Measurements from ENCODE around the gene CNTNAP2. TPM values are rescaled to one million over a fixed set of nuclear protein-coding genes. Genes with fewer than 3 reads are reported as not detected.

The CNTNAP2 gene
- total RNA-seq, 1 experiment from 2014 or later = 0.03 TPM

DNA sequence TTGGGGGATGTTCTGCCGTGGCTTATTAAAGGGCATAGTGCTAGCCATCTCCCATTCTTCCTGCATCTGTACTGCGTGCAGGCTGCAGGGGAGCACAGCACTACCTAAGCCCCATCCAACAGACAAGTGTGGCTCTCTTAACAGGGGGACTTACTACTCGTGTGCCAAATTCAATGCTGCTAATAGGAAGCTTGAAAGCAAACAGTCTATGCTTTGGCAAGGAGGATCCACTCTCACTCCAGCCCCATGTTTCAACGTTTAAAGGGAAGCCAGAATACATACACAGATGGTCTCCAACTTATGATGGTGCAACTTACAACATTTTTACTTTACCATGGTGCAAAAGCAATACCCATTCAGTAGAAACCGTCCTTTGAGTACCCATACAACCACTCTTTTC lies 2245.9 kb downstream of the CNTNAP2 start:
- CTCF ChIA-PET = no interaction called here
- BruUV-seq (replicated peaks) = no TSS peak
- in situ Hi-C loops (cut with HindIII; ENCODE audit: low pct_unique_long_range_greater_than_20kb, low sequenced_read_pairs) (no loop called here), intact Hi-C loops (cut with micrococcal nuclease; ENCODE audit: unreplicated experiment) (no loop called here)
- DNase-seq (ENCODE audit: low read depth, low spot score) (no peak), ATAC-seq (no peak)
- no peaks in the 10 kb centered on the region; the same call in 1 of the 2 replicates for H3K27me3 ChIP-seq (ENCODE audit: control insufficient read depth, insufficient read depth, low read length)
- no peaks in the 10 kb centered on the region for H3K9me3 ChIP-seq (ENCODE audit: control insufficient read depth, insufficient read depth, low read depth, low read length)
- TF ChIP-seq SIN3A (IDR thresholded peaks at IDR 0.05; ENCODE audit: borderline replicate concordance, insufficient read depth, low read depth, low read length) = no peak
- TF ChIP-seq TCF7L2 (IDR thresholded peaks at IDR 0.05; ENCODE audit: low read depth, low read length) = no peak
- TF ChIP-seq, protein P1, sequence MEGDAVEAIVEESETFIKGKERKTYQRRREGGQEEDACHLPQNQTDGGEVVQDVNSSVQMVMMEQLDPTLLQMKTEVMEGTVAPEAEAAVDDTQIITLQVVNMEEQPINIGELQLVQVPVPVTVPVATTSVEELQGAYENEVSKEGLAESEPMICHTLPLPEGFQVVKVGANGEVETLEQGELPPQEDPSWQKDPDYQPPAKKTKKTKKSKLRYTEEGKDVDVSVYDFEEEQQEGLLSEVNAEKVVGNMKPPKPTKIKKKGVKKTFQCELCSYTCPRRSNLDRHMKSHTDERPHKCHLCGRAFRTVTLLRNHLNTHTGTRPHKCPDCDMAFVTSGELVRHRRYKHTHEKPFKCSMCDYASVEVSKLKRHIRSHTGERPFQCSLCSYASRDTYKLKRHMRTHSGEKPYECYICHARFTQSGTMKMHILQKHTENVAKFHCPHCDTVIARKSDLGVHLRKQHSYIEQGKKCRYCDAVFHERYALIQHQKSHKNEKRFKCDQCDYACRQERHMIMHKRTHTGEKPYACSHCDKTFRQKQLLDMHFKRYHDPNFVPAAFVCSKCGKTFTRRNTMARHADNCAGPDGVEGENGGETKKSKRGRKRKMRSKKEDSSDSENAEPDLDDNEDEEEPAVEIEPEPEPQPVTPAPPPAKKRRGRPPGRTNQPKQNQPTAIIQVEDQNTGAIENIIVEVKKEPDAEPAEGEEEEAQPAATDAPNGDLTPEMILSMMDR (IDR thresholded peaks at IDR 0.05) = no peak
- no peak for TF ChIP-seq POLR2AphosphoS5 (IDR thresholded peaks at IDR 0.05; ENCODE audit: low read depth, low read length)
- TF ChIP-seq, protein P2, sequence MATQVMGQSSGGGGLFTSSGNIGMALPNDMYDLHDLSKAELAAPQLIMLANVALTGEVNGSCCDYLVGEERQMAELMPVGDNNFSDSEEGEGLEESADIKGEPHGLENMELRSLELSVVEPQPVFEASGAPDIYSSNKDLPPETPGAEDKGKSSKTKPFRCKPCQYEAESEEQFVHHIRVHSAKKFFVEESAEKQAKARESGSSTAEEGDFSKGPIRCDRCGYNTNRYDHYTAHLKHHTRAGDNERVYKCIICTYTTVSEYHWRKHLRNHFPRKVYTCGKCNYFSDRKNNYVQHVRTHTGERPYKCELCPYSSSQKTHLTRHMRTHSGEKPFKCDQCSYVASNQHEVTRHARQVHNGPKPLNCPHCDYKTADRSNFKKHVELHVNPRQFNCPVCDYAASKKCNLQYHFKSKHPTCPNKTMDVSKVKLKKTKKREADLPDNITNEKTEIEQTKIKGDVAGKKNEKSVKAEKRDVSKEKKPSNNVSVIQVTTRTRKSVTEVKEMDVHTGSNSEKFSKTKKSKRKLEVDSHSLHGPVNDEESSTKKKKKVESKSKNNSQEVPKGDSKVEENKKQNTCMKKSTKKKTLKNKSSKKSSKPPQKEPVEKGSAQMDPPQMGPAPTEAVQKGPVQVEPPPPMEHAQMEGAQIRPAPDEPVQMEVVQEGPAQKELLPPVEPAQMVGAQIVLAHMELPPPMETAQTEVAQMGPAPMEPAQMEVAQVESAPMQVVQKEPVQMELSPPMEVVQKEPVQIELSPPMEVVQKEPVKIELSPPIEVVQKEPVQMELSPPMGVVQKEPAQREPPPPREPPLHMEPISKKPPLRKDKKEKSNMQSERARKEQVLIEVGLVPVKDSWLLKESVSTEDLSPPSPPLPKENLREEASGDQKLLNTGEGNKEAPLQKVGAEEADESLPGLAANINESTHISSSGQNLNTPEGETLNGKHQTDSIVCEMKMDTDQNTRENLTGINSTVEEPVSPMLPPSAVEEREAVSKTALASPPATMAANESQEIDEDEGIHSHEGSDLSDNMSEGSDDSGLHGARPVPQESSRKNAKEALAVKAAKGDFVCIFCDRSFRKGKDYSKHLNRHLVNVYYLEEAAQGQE (IDR thresholded peaks at IDR 0.05; ENCODE audit: insufficient read depth in 1 of 2, low read depth in 2 of 2, low read length in 1 of 2) = no peak
- no peak overlapping the region for H3K4me3 ChIP-seq (ENCODE audit: low read depth in 2 of 2, low read length in 2 of 2)
- H3K4me1 ChIP-seq (ENCODE audit: control insufficient read depth, insufficient read depth, low read length) = no peaks in the 10 kb centered on the region
- POLR2A ChIA-PET = no interaction called here
- no peaks in the 10 kb centered on the region for H3K36me3 ChIP-seq (ENCODE audit: control insufficient read depth, insufficient read depth, low read length)
- H3K27ac ChIP-seq (ENCODE audit: low read length) = no peak overlapping the region

DNA sequence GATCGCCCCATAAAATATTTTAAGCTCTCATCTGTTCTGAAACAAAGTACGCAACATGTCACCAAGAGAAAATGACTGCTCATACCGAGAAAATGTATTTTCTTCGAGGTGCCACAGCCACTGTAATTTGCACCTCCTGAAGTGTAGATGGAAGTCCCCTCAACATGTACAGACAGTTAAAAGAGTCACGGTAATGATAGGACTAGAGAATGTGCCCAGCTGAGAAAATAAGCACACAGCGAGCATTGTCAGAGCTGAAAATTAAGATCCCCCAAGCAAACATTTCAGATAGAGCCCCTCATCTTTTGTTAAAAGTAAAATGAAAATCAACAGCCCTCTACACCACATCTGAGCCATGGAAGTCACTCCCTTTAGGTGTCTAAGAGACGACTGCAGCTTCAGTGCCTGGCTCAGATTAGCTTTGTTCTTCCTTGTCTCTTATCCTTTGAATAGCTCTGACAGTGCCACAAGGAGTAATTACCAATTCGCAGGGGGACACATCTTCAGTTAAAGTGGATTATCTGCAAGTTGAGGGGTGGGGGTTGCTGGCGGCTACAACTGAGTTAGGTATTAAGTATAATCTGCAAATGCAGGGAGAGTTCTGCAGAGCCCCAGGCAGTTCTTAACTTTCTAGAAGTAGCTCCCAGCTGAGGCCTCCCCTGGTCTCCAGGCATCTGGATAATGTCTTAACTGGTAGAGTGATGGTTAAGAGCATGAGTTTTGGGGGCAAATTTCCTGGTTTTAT lies 2251.3 kb downstream of the CNTNAP2 start:
- no peaks in the 10 kb centered on the region for H3K9me3 ChIP-seq (ENCODE audit: control insufficient read depth, insufficient read depth, low read depth, low read length)
- ChIA-PET POLR2A (no interaction called here), CTCF (no interaction called here)
- H3K4me3 ChIP-seq (ENCODE audit: low read depth in 2 of 2, low read length in 2 of 2) = no peak overlapping the region
- in situ Hi-C loops (cut with HindIII; ENCODE audit: low pct_unique_long_range_greater_than_20kb, low sequenced_read_pairs) (no loop called here), intact Hi-C loops (cut with micrococcal nuclease; ENCODE audit: unreplicated experiment) (no loop called here)
- ATAC-seq (no peak), DNase-seq (ENCODE audit: low read depth, low spot score) (no peak)
- BruUV-seq (replicated peaks) = no TSS peak
- H3K27me3 ChIP-seq (ENCODE audit: control insufficient read depth, insufficient read depth, low read length) = no peaks in the 10 kb centered on the region
- no peak overlapping the region for H3K27ac ChIP-seq (ENCODE audit: low read length)
- TF ChIP-seq, protein P1 (IDR thresholded peaks at IDR 0.05) = no peak
- TF ChIP-seq TCF7L2 (IDR thresholded peaks at IDR 0.05; ENCODE audit: low read depth, low read length) = no peak
- no peak for TF ChIP-seq POLR2AphosphoS5 (IDR thresholded peaks at IDR 0.05; ENCODE audit: low read depth, low read length)
- TF ChIP-seq SIN3A (IDR thresholded peaks at IDR 0.05; ENCODE audit: borderline replicate concordance, insufficient read depth, low read depth, low read length) = no peak
- TF ChIP-seq, protein P2 (IDR thresholded peaks at IDR 0.05; ENCODE audit: insufficient read depth in 1 of 2, low read depth in 2 of 2, low read length in 1 of 2) = no peak
- H3K4me1 ChIP-seq (ENCODE audit: control insufficient read depth, insufficient read depth, low read length) = no peaks in the 10 kb centered on the region
- H3K36me3 ChIP-seq (ENCODE audit: control insufficient read depth, insufficient read depth, low read length) = no peaks in the 10 kb centered on the region
